Measurements from ENCODE around the gene THSD4. TPM values are rescaled to one million over a fixed set of nuclear protein-coding genes. Genes with fewer than 3 reads are reported as not detected.

Gene THSD4
- total RNA-seq, 1 experiment from 2014 or later, result 29.3 TPM

- H3K36me3 ChIP-seq (ENCODE audit: low read depth), result no peaks in the 10 kb centered on the region
- no peak overlapping the region for H3K27ac ChIP-seq
- no peak overlapping the region for H2AFZ ChIP-seq
- DNase-seq, result no peak
- no peak overlapping the region for H3K4me2 ChIP-seq
- intact Hi-C loops (cut with micrococcal nuclease; ENCODE audit: unreplicated experiment), result loop anchor here (10.0 kb wide), 1 partner anchor 90 kb away; no protein-coding TSS in a partner anchor
- BruUV-seq (replicated peaks), result no TSS peak
- H3F3A ChIP-seq (ENCODE audit: insufficient read depth, low read depth), result no peaks in the 10 kb centered on the region
- no peaks in the 10 kb centered on the region for H3K9me2 ChIP-seq (ENCODE audit: insufficient read depth)
- no peaks in the 10 kb centered on the region for H3K79me2 ChIP-seq (ENCODE audit: low read depth)
- H3K4me3 ChIP-seq, result no peak overlapping the region
- no peaks in the 10 kb centered on the region; the same call in 1 of the 2 replicates for H3K9me3 ChIP-seq (ENCODE audit: insufficient read depth, low read depth)
- ChIA-PET POLR2A (ENCODE audit: unreplicated experiment) (interaction anchor here (0.6 kb wide), 1 partner anchor 660 kb away, joined by 4 read pairs; no protein-coding TSS in a partner anchor), CTCF (interaction anchor here (0.6 kb wide), 1 partner anchor 159 kb away, joined by 5 read pairs; no protein-coding TSS in a partner anchor)
- H3K4me1 ChIP-seq (replicated peaks; ENCODE audit: insufficient read depth), result peaks cover 3% of the 10 kb centered on the region; the same call in 1 of the 2 replicates
- no peaks in the 10 kb centered on the region for H4K20me1 ChIP-seq (ENCODE audit: insufficient read depth)
- H3K27me3 ChIP-seq (ENCODE audit: insufficient read depth, low read depth), result no peaks in the 10 kb centered on the region
- no peak for TF ChIP-seq CTCF (conservative IDR thresholded peaks at IDR 0.05)
These were observed 469.9 kb downstream of the THSD4 start for GRCh38 chr15:71585159-71585558.

- Histone ChIP-seq H3K4me3 (no peak overlapping the region), H3K36me3 (ENCODE audit: low read depth) (no peaks in the 10 kb centered on the region), H2AFZ (no peak overlapping the region), H3F3A (ENCODE audit: insufficient read depth, low read depth) (no peaks in the 10 kb centered on the region), H3K4me2 (no peak overlapping the region), H3K4me1 (replicated peaks; ENCODE audit: insufficient read depth) (peaks cover 3% of the 10 kb centered on the region; the same call in 1 of the 2 replicates), H3K27me3 (ENCODE audit: insufficient read depth, low read depth) (no peaks in the 10 kb centered on the region), H3K27ac (no peak overlapping the region), H4K20me1 (ENCODE audit: insufficient read depth) (no peaks in the 10 kb centered on the region), H3K9me3 (ENCODE audit: insufficient read depth, low read depth) (no peaks in the 10 kb centered on the region; the same call in 1 of the 2 replicates), H3K79me2 (ENCODE audit: low read depth) (no peaks in the 10 kb centered on the region), H3K9me2 (ENCODE audit: insufficient read depth) (no peaks in the 10 kb centered on the region)
- ChIA-PET CTCF (interaction anchor here (0.5 kb wide), 1 partner anchor 19 kb away, joined by 3 read pairs; no protein-coding TSS in a partner anchor), POLR2A (ENCODE audit: unreplicated experiment) (no interaction called here)
- intact Hi-C loops (cut with micrococcal nuclease; ENCODE audit: unreplicated experiment), result loop anchor here (10.0 kb wide), 1 partner anchor 88 kb away; no protein-coding TSS in a partner anchor
- TF ChIP-seq CTCF (conservative IDR thresholded peaks at IDR 0.05) (no peak), EZH2 (IDR thresholded peaks at IDR 0.05; ENCODE audit: low read depth) (no peak)
- no peak for DNase-seq
- BruUV-seq (replicated peaks), result no TSS peak
These were observed 471.2 kb downstream of the THSD4 start for GRCh38 chr15:71586463-71586862.

DNA sequence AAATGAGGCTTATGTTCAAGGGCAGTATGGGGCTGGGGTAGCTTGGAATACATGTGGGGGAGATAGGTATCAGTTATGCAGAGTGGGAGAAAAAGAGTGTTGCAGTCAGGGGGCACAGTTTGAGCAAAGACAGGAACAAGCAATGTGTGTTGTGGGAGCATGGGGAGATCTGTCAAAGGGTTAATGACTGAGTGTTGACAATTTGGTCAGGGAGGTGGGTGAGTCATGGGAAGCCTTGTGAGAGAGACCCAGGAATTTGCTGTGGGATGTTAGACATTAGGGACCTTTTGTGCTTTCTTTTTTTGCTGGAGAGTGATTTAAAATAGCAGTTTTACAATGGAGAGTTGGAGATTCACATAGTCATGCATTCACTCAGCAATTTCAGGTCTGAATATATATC is 473.5 kb downstream of the THSD4 start:
- H3K9me2 ChIP-seq (ENCODE audit: insufficient read depth), result no peaks in the 10 kb centered on the region
- H3K27me3 ChIP-seq (ENCODE audit: insufficient read depth, low read depth), result no peaks in the 10 kb centered on the region
- H3F3A ChIP-seq (ENCODE audit: insufficient read depth, low read depth), result no peaks in the 10 kb centered on the region
- no peaks in the 10 kb centered on the region for H4K20me1 ChIP-seq (ENCODE audit: insufficient read depth)
- ChIA-PET POLR2A (ENCODE audit: unreplicated experiment) (no interaction called here), CTCF (no interaction called here)
- TF ChIP-seq EZH2 (IDR thresholded peaks at IDR 0.05; ENCODE audit: low read depth), result no peak
- TF ChIP-seq CTCF (conservative IDR thresholded peaks at IDR 0.05), result no peak
- no peaks in the 10 kb centered on the region for H3K79me2 ChIP-seq (ENCODE audit: low read depth)
- no peaks in the 10 kb centered on the region; the same call in 1 of the 2 replicates for H3K9me3 ChIP-seq (ENCODE audit: insufficient read depth, low read depth)
- no TSS peak for BruUV-seq (replicated peaks)
- no peak overlapping the region for H3K27ac ChIP-seq
- H3K4me1 ChIP-seq (replicated peaks; ENCODE audit: insufficient read depth), result peaks cover 3% of the 10 kb centered on the region; the same call in 1 of the 2 replicates
- DNase-seq, result no peak
- intact Hi-C loops (cut with micrococcal nuclease; ENCODE audit: unreplicated experiment), result loop anchor here (10.0 kb wide), 1 partner anchor 86 kb away; no protein-coding TSS in a partner anchor
- H3K4me3 ChIP-seq, result no peak overlapping the region
- H3K36me3 ChIP-seq (ENCODE audit: low read depth), result no peaks in the 10 kb centered on the region
- H2AFZ ChIP-seq, result no peak overlapping the region
- no peak overlapping the region for H3K4me2 ChIP-seq
